SH-SY5Y (cell line): Measurements from ENCODE around the gene SLC26A8.

Source experiments
- GATA2 ChIP-seq: IDR thresholded peaks from 2 replicates; pipeline ENCODE4 v1.6.1; 2011; ENCODE audit warnings: mild to moderate bottlenecking, low read depth, low read length
- GATA3 ChIP-seq: IDR thresholded peaks from 2 replicates; pipeline ENCODE4 v1.6.1; 2011; ENCODE audit warnings: low read depth, mild to moderate bottlenecking, low read length, moderate library complexity

GRCh38 chr6:36061236-36061635 lies 36.8 kb upstream of the SLC26A8 start:
- TF ChIP-seq GATA2: no peak
- TF ChIP-seq GATA3: no peak
